ENCODE data around the gene OBSCN. TPM values are rescaled to one million over a fixed set of nuclear protein-coding genes. Genes with fewer than 3 reads are reported as not detected.
A peak's percentile ranks its signal among the peaks of the same experiment; 100 is the strongest.

The OBSCN gene
- total and polyA plus RNA-seq, 7 donors = 0.92 to 21.0 (median 13.1) TPM

- peak overlapping the region in 1 of 4 donors; percentile 8 for H3K27ac ChIP-seq
- no peaks in the 10 kb centered on the region for H3K9me3 ChIP-seq
- H3K36me3 ChIP-seq = no peaks in the 10 kb centered on the region
- no peak overlapping the region for H3K4me3 ChIP-seq
- H3K27me3 ChIP-seq = peaks cover 7 to 24% (median 17%) of the 10 kb centered on the region in 3 donors
- intact Hi-C loops (cut with DNase I) = no loop called here
- TF ChIP-seq, protein P1, sequence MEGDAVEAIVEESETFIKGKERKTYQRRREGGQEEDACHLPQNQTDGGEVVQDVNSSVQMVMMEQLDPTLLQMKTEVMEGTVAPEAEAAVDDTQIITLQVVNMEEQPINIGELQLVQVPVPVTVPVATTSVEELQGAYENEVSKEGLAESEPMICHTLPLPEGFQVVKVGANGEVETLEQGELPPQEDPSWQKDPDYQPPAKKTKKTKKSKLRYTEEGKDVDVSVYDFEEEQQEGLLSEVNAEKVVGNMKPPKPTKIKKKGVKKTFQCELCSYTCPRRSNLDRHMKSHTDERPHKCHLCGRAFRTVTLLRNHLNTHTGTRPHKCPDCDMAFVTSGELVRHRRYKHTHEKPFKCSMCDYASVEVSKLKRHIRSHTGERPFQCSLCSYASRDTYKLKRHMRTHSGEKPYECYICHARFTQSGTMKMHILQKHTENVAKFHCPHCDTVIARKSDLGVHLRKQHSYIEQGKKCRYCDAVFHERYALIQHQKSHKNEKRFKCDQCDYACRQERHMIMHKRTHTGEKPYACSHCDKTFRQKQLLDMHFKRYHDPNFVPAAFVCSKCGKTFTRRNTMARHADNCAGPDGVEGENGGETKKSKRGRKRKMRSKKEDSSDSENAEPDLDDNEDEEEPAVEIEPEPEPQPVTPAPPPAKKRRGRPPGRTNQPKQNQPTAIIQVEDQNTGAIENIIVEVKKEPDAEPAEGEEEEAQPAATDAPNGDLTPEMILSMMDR (IDR thresholded peaks at IDR 0.05) = no peak
- WGBS, 2 donors = 69 to 85% methylated on average over 8 of the region's 8 CpGs
- DNase-seq = peak; percentile 65
- H3K4me1 ChIP-seq = peaks cover 0 to 3% (median under 1%) of the 10 kb centered on the region in 4 donors
These were observed 448 bp upstream of the OBSCN start for GRCh38 chr1:228207381-228207810.

- Histone ChIP-seq H3K27ac (no peak overlapping the region), H3K4me1 (peaks cover 0 to 17% (median 16%) of the 10 kb centered on the region in 4 donors), H3K9me3 (no peaks in the 10 kb centered on the region), H3K36me3 (no peaks in the 10 kb centered on the region), H3K4me3 (no peak overlapping the region), H3K27me3 (peaks cover 12 to 35% (median 26%) of the 10 kb centered on the region in 3 donors)
- no peak for TF ChIP-seq EP300 (IDR thresholded peaks at IDR 0.05)
- TF ChIP-seq POLR2A (IDR thresholded peaks at IDR 0.05) = no peak
- TF ChIP-seq, protein P1 (IDR thresholded peaks at IDR 0.05) = no peak
- TF ChIP-seq POLR2AphosphoS5 (IDR thresholded peaks at IDR 0.05) = no peak
- intact Hi-C loops (cut with DNase I) = no loop called here
- WGBS, 2 donors = 61 to 71% methylated on average over 18 to 19 of the region's 19 CpGs
- no peak for DNase-seq
These were observed 1.1 kb downstream of the OBSCN start for GRCh38 chr1:228208831-228209551.

DNA sequence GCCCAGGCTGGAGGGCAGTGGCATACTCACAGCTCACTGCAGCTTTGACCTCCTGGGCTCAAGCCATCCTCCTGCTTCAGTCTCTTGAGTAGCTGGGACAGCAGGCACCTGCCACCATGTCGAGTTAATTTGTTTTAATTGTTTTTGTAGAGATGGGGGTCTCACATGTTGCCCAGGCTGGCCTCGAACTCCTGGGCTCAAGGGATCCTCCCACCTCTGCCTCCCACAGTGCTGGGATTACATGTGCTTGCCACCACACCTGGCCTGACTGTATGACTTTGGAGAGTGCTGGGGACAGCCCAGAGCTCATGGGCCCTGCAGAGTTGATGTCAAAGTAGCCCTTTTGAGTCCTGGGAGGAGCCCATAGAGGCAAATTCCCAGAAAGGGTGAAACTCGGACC, 1.8 kb downstream of the OBSCN start:
- TF ChIP-seq, protein P1 (IDR thresholded peaks at IDR 0.05) = no peak
- no peak for TF ChIP-seq POLR2A (IDR thresholded peaks at IDR 0.05)
- TF ChIP-seq POLR2AphosphoS5 (IDR thresholded peaks at IDR 0.05) = no peak
- no peak for TF ChIP-seq EP300 (IDR thresholded peaks at IDR 0.05)
- H3K4me1 ChIP-seq = peaks cover 0 to 22% (median 19%) of the 10 kb centered on the region in 4 donors
- no peak for DNase-seq
- H3K27me3 ChIP-seq = peaks cover 12 to 36% (median 26%) of the 10 kb centered on the region in 3 donors
- no peaks in the 10 kb centered on the region for H3K9me3 ChIP-seq
- no peak overlapping the region for H3K27ac ChIP-seq
- H3K36me3 ChIP-seq = no peaks in the 10 kb centered on the region
- H3K4me3 ChIP-seq = no peak overlapping the region
- 73 to 87% methylated on average over 3 of the region's 3 CpGs for WGBS, 2 donors
- intact Hi-C loops (cut with DNase I) = loop anchor here (5.0 to 10.0 kb wide), 2 partner anchors 75 to 198 kb away; partner anchors contain the start of gene TRIM11

DNA sequence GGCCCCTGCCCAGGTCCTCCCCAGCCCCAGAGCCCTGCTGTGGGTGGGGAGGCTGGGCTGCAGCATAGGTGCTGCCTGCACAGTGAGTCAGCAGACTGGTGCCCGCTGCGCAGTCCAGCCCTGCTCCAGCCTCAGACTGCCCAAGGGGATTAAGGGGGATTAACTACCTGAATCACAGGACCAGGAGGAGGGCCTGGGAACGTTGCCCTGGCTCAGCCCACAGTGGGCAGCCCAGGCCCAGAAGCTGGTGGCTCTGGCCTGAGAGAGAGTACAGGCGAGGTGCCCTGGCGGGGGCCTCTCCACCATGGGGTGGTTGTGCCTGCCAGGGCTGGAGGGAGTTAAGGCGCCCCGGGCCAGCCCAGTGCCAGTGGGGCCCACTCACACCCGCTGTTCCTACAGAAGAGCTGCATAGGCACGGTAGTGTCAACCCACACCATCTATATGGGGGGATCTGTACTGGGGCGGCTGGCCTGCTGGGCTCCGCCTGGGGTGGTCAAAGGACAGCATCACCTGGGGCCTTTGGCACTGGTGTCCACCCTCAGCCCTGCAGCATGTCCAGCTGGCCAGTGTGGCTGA, 2.3 kb downstream of the OBSCN start:
- no peak for DNase-seq
- TF ChIP-seq POLR2AphosphoS5 (IDR thresholded peaks at IDR 0.05) = no peak
- TF ChIP-seq EP300 (IDR thresholded peaks at IDR 0.05) = no peak
- TF ChIP-seq, protein P1 (IDR thresholded peaks at IDR 0.05) = no peak
- TF ChIP-seq POLR2A (IDR thresholded peaks at IDR 0.05) = no peak
- H3K36me3 ChIP-seq = no peaks in the 10 kb centered on the region
- no peak overlapping the region for H3K4me3 ChIP-seq
- intact Hi-C loops (cut with DNase I) = loop anchor here (5.0 to 10.0 kb wide), 2 partner anchors 75 to 197 kb away; partner anchors contain the start of gene TRIM11
- H3K9me3 ChIP-seq = no peaks in the 10 kb centered on the region
- H3K4me1 ChIP-seq = peaks cover 0 to 22% (median 19%) of the 10 kb centered on the region in 4 donors
- 80 to 84% methylated on average over 11 of the region's 11 CpGs for WGBS, 2 donors
- no peak overlapping the region for H3K27ac ChIP-seq
- H3K27me3 ChIP-seq = peaks cover 12 to 38% (median 26%) of the 10 kb centered on the region in 3 donors

All from sigmoid colon (tissue), 7 donors.